Limb (tissue), 2 donors: ENCODE results near the gene STMP1.
"Not testable (repeated sequence)": the region's sequence is repeated elsewhere in the genome, so short reads cannot be mapped to it uniquely, and the experiment has no call there.

ENCODE experiments used
- DNase-seq, 2 donors: peaks; one replicate each; pipeline ENCODE4 v3.0.0-alpha.2; 2016; ENCODE audit errors: extremely low spot score in 2 of 2

Gene STMP1

GRCh38 chr7:135664046-135664589, 1.8 kb downstream of the STMP1 start:
- no peak for DNase-seq

- no peak for DNase-seq
Observed at GRCh38 chr7:135665042-135665441, 2.7 kb downstream of the STMP1 start.

- no peak for DNase-seq
Observed at GRCh38 chr7:135666156-135666555, 3.8 kb downstream of the STMP1 start.

GRCh38 chr7:135666846-135667245, 4.5 kb downstream of the STMP1 start:
- no peak for DNase-seq

- DNase-seq = not testable (repeated sequence)
Observed at GRCh38 chr7:135667626-135668025, 5.3 kb downstream of the STMP1 start.

GRCh38 chr7:135668852-135669395, 6.6 kb downstream of the STMP1 start:
- DNase-seq = not testable (repeated sequence)

GRCh38 chr7:135669774-135670173, 7.5 kb downstream of the STMP1 start:
- no peak for DNase-seq

GRCh38 chr7:135670179-135670578, 7.9 kb downstream of the STMP1 start:
- DNase-seq = no peak

- DNase-seq = peak in 1 of 2 donors; percentile 72
Observed at GRCh38 chr7:135672560-135673359, 10.4 kb downstream of the STMP1 start.

- DNase-seq = no peak
Observed at GRCh38 chr7:135673360-135673706, 11.0 kb downstream of the STMP1 start.

- peak; percentile 52 to 53 for DNase-seq
Observed at GRCh38 chr7:135678612-135679575, 16.6 kb downstream of the STMP1 start.

GRCh38 chr7:135681762-135682161, 19.4 kb downstream of the STMP1 start:
- DNase-seq = no peak

GRCh38 chr7:135682191-135682590, 19.9 kb downstream of the STMP1 start:
- peak in 1 of 2 donors; percentile 10 for DNase-seq

- no peak for DNase-seq
Observed at GRCh38 chr7:135683609-135684008, 21.3 kb downstream of the STMP1 start.

- no peak for DNase-seq
Observed at GRCh38 chr7:135684136-135684535, 21.8 kb downstream of the STMP1 start.

- DNase-seq = no peak
Observed at GRCh38 chr7:135684699-135685098, 22.4 kb downstream of the STMP1 start.

GRCh38 chr7:135685306-135686084, 23.2 kb downstream of the STMP1 start:
- DNase-seq = no peak

- DNase-seq = no peak
Observed at GRCh38 chr7:135687466-135687865, 25.2 kb downstream of the STMP1 start.

- no peak for DNase-seq
Observed at GRCh38 chr7:135690566-135690965, 28.3 kb downstream of the STMP1 start.

- DNase-seq = no peak
Observed at GRCh38 chr7:135692055-135692454, 29.7 kb downstream of the STMP1 start.

GRCh38 chr7:135692606-135693005, 30.3 kb downstream of the STMP1 start:
- DNase-seq = not testable (repeated sequence)
